Right lobe of liver (tissue), 6 donors: ENCODE data around the gene SPIRE1. TPM values are rescaled to one million over a fixed set of nuclear protein-coding genes. Genes with fewer than 3 reads are reported as not detected.

Source experiments
- ATAC-seq, 4 donors: fragments of 200-7000 bp; cut with Tn5 transposase; one replicate each; pipeline ENCODE4 v1.9.1; 2020; ENCODE audit warnings: mild to moderate bottlenecking in 4 of 4, moderate library complexity in 4 of 4
- DNase-seq, 3 donors: peaks; one replicate each; pipeline ENCODE4 v3.0.0-alpha.2; 2020
- H3K27ac ChIP-seq, 3 donors: fragments of 200-600 bp; one replicate each; pipeline ENCODE4 v1.8.0; 2022
- H3K27me3 ChIP-seq, 2 donors: fragments of 200-600 bp; one replicate each; pipeline ENCODE4 v1.8.0; 2022
- H3K36me3 ChIP-seq, 4 donors: fragments of 200-600 bp; sonication (generic) in 1 of 4; one replicate each; pipeline versions ENCODE4 v1.5.1 to v1.8.0; 2017 to 2022; ENCODE audit warnings: control low read depth in 1 of 4
- H3K4me1 ChIP-seq, 4 donors: fragments of 200-600 bp; sonication (generic) in 1 of 4; one replicate each; pipeline versions ENCODE4 v1.5.1 to v1.8.0; 2017 to 2022; ENCODE audit warnings: control low read depth in 1 of 4
- H3K4me3 ChIP-seq, 3 donors: fragments of 200-600 bp; one replicate each; pipeline ENCODE4 v1.8.0; 2022
- H3K9me3 ChIP-seq, 4 donors: fragments of 200-600 bp; sonication (generic) in 1 of 4; one replicate each; pipeline versions ENCODE4 v1.5.1 to v1.8.0; 2017 to 2022; ENCODE audit warnings: control low read depth in 1 of 4
- CTCF ChIP-seq, 4 donors: fragments of 200-600 bp in 3 of 4; fragments of 450-650 bp in 1 of 4; IDR thresholded peaks; one replicate each; pipeline versions ENCODE4 v1.5.1 to v1.8.0; 2016 to 2022; ENCODE audit warnings: antibody characterized with exemption in 4 of 4, mild to moderate bottlenecking in 2 of 4
- POLR2A ChIP-seq: fragments of 450-650 bp; IDR thresholded peaks from one replicate; pipeline ENCODE4 v1.6.1; 2017; ENCODE audit warnings: antibody characterized with exemption, mild to moderate bottlenecking
- WGBS: methylation state at CpG from one replicate; pipeline ENCODE4 v1.1.6; 2018; ENCODE audit warnings: low coverage, low lambda C conversion rate; ENCODE audit not compliant: insufficient coverage; ENCODE audit errors: missing lambda C conversion rate; 5-methylcytosine and 5-hydroxymethylcytosine counted together
- intact Hi-C, 2 donors: fragments of 100-400 bp; cut with DNase I; formaldehyde crosslinking; loops; one replicate each; pipeline versions ENCODE4 v1.11.2 to v1.14.1; 2022
- total RNA-seq, 6 experiments: library from RNA; depleted of rRNA in 2 of 6; stranded (reverse); fragments of >200 nt in 2 of 6; fragmentation: NEBNext Ultra II Directional in 3 of 6; extraction: Animal tissue kit (Norgen Biotek cat#: 25700) in 3 of 6; gene quantifications; one replicate each; pipeline versions ENCODE4 v1.1.0 to v1.2.4, GENCODE V29; 2016 to 2023
- donor health status: DM: no; HTN: yes; CAD: no.
- donor health status: DM: no; HTN: no; CAD: no.
- donor health status: DM: no; HTN: no; CAD: no.
- donor health status: DM: no; HTN: yes; CAD: no.
- donor health status: DM: no; HTN: yes; CAD: no.

The SPIRE1 gene
- total RNA-seq, 6 experiments from 2014 or later, result 2.2 to 19.1 (median 7.9) TPM

- 85% methylated on average over 6 of the region's 6 CpGs for WGBS
- TF ChIP-seq CTCF (IDR thresholded peaks at IDR 0.05) (no peak), POLR2A (no peak)
- intact Hi-C loops, result no loop called here
- no peaks in the 10 kb centered on the region for H3K4me1 ChIP-seq
- H3K4me3 ChIP-seq, result no peak overlapping the region
- no peak for DNase-seq
- H3K9me3 ChIP-seq, result no peaks in the 10 kb centered on the region
- no peaks in the 10 kb centered on the region for H3K36me3 ChIP-seq
- H3K27ac ChIP-seq, result no peak overlapping the region
- no peaks in the 10 kb centered on the region for H3K27me3 ChIP-seq
- no peak for ATAC-seq
Observed at GRCh38 chr18:12518832-12519531, 138.9 kb downstream of the SPIRE1 start.

- Histone ChIP-seq H3K9me3 (no peaks in the 10 kb centered on the region), H3K27me3 (no peaks in the 10 kb centered on the region), H3K4me1 (no peaks in the 10 kb centered on the region), H3K27ac (no peak overlapping the region), H3K4me3 (no peak overlapping the region), H3K36me3 (no peaks in the 10 kb centered on the region)
- intact Hi-C loops, result no loop called here
- ATAC-seq (peak in 1 of 4 donors; percentile 62), DNase-seq (no peak)
- no peak for TF ChIP-seq CTCF (IDR thresholded peaks at IDR 0.05)
- no peak for TF ChIP-seq POLR2A
- 88% methylated on average over 2 of the region's 2 CpGs for WGBS
Observed at GRCh38 chr18:12518326-12518725, 139.6 kb downstream of the SPIRE1 start.

DNA sequence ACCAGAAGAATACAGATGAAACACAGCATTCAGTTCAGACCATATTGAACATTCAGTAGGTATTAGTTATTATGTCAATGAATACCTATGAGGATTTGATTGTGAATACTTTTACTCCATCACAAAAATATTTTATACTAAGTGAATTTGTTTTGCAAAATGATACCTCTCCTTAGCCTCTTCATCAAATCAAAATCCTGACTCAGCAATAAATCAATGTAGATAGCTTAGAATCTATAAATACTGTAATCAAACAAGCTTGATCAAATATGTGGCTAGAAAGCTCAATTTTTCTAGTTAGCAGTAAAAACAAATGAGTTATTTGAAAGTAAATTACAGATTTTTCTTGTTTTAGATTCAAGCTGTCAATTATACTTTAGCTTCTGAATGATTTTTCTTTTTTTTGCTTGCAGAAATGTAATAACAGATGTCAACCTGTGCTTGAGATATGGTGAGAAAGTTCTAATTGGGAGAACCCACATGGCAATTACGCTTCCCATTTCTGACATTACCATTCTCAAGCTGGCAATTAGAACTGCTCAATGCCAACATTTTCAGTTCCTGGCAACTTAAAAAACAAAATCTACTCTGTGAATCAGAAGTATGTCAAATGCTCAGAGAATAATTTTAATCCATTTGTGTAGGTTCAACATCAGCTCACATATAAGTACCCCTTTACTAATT is 140.6 kb downstream of the SPIRE1 start:
- Histone ChIP-seq H3K27me3 (no peaks in the 10 kb centered on the region), H3K27ac (no peak overlapping the region), H3K4me1 (no peaks in the 10 kb centered on the region), H3K36me3 (no peaks in the 10 kb centered on the region), H3K9me3 (no peaks in the 10 kb centered on the region), H3K4me3 (no peak overlapping the region)
- intact Hi-C loops, result no loop called here
- 85% methylated on average over 1 of the region's 1 CpG for WGBS
- ATAC-seq (no peak), DNase-seq (no peak)
- TF ChIP-seq POLR2A, result no peak
- no peak for TF ChIP-seq CTCF (IDR thresholded peaks at IDR 0.05)

DNA sequence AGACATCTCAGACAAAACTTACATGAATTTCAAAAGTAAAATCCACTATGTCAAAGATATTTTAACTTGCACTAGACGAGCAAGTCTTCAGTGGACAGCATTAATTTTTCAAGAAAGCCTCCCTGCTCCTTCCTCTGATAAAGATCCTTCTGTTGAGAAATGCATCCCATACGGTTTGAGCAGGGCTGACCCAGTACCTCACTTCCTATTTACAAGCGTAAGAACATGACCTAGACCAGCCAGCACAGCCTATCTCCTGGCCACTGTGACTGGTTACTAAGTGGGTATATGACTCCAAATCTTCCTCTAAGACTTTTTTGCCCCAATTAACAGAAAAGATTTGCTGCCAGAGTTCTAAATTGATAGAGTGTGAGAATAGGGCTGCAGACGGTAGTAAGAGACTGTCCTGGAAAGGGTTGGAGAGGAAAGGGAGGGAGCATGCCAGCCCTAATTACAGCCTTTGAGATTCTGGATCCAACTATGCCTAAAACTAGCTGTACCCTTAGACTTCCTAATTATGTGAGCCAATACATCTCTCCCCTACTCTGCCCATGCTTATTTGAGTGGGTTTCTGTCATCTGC is 141.8 kb downstream of the SPIRE1 start:
- intact Hi-C loops, result no loop called here
- peak; percentile 39 to 83 (median 68) for ATAC-seq
- WGBS, result 31% methylated on average over 4 of the region's 4 CpGs
- H3K27ac ChIP-seq, result no peak overlapping the region
- H3K4me1 ChIP-seq, result no peaks in the 10 kb centered on the region
- H3K36me3 ChIP-seq, result no peaks in the 10 kb centered on the region
- H3K4me3 ChIP-seq, result no peak overlapping the region
- H3K9me3 ChIP-seq, result no peaks in the 10 kb centered on the region
- TF ChIP-seq CTCF (IDR thresholded peaks at IDR 0.05) (no peak), POLR2A (no peak)
- H3K27me3 ChIP-seq, result no peaks in the 10 kb centered on the region
- DNase-seq, result no peak
